ENCODE measurements around the gene HS1BP3.

HS1BP3 gene

DNA sequence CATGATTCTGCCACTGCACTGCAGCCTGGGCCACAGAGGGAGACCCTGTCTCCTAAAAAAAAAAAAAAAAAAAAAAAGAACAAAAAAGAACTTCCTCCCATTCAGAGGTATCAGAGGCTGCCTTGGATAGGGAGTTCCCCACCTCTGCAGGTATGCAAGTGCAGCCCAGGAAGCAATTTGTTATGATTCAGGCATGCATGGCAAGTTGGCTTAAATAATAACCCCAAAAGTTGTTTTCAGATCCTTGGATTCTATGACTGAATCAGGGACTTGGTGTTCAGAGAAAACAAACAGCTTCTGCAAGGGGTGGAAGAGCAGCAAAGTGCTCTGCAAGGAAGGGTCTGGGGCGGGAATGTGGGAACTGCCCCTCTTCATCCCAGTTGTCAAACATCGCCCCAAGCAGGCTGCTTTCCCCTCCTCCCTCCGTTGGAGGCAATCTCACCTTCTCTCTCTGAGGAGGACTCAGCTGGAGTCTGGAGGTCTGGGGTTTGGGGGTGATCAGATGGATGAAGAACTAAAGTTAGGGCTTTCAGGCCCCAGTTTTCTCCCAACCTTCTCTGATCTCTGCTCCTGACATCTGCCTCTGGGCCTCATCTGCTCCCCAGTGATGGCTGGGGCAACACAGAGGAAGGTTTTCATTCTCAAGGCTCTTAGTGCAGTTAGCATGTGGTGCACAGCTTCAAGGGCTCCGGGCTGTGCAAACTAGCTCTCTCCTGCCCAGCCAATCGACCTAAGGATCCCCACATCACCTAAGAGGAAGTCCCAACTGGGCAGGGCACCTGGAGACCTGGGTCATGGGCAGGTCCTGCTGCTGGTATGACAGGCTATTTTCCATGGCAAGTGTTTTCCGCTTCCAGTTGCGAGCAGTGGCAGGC, 12.5 kb upstream of the HS1BP3 start:
- no peak for DNase-seq (ENCODE audit: low spot score)

DNA sequence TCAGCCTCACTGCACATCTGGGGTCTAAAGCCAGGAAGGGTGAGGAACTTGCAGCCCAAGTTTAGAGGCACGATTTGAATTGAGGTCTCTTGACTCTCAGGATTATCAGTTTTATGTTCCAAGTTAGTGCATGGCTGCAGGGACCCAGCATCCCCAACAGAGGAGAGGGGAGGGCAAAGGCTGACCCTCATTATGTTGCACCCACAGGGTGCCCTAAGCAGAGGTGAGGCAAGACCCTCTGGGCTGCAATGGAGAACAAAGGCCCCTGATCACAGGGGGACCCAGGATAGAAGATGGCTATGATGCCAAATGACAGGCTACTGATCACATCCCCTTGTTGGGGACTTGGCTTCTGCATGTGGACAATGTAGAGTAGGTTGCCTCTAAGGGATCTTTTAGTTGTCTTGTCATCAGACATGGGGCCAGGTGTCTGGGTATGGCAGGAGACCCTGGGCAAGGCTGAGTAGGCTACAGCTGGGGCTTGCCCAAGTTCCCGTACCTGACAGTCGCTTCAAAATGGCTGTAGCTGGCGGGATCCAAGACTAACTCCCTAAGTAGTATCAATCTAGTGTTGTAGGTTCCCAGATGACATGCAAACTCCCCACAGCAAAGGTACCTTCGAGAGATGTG, 11.5 kb upstream of the HS1BP3 start:
- DNase-seq (ENCODE audit: low spot score) = no peak

DNA sequence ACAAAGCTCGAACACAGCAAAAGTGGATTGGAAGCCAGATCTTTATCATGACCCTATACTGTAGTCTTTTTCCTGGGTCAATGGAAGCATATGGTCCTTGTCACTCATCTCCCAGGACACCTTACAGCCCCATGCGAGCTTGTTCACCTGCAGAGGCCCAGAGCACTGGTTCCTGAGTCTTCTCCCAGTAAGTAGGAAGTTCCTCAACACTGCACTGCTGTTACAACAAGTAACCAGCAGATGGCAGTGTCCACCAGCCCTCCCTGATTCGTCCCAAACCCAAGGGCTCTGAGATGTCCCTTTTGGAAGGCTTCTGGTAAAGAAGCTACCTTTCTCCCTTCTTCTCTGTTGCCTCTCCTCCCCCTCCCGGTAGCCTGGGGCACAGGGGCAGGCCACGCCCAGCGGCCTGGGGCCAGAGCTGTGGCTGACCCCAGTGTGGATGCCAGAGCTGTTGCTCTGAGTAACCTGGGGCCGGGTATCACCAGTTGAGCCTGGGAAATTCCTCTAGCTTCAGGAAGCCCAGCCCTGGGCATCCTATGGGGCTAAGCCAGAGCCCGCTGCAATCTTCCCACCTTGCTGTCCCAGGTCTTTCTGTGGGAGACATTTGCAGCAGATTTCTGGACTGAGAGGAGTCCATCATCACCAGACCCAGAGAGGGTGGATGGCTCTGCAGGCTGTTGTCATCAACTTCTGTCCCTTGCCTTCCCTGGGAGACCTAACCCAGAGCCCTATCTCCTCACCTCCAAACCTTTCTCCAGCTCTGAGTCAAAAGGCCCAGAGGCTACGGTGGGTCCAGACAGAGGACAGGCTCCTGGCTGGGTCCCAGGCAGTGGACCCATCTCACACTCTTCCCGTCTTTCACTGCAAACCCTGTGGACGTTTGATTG, 10.8 kb upstream of the HS1BP3 start:
- DNase-seq (ENCODE audit: low spot score) = peak; percentile 49

DNA sequence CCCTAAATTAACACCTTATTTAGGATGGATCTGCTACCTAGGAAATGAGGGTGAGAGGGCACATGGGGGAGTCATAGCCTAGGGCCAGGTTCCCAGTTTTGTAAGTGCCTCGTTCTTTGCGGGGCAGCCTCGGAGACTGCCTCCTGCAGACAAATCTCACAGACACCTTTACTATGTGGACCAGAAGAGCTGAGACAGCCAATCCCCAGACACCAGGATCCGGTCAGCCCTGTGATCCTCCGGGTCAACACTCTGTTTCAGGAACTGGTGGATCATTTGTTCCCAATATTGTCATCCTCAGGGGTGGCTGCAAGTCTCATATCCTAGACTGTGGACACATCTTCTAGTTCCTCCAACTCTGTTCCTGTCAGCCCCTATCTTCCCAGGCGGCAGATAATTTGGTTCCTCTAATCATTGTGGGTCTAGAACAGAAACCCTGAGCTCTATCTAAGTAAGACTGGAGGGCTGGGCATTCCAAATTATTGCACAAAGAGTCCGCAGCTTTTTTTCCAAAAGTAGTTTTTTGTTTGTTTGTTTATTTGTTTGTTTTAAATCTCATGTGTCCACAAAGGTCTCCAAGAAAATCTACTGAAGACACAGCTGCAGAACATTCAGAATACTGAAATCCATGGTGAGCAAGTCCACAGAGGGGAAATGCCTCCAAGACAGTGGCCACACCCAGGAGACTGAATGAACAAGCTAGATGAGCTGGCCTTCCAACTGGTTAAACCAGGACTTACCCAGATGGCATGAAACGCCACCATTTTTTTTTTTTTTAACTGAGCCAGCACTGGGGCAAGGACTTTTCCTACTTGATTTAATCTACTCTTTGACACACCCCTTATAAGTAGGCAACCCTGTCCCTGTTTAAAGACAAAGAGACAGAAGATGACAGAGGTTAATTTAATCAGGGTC, 9.9 kb upstream of the HS1BP3 start:
- no peak for DNase-seq (ENCODE audit: low spot score)

DNA sequence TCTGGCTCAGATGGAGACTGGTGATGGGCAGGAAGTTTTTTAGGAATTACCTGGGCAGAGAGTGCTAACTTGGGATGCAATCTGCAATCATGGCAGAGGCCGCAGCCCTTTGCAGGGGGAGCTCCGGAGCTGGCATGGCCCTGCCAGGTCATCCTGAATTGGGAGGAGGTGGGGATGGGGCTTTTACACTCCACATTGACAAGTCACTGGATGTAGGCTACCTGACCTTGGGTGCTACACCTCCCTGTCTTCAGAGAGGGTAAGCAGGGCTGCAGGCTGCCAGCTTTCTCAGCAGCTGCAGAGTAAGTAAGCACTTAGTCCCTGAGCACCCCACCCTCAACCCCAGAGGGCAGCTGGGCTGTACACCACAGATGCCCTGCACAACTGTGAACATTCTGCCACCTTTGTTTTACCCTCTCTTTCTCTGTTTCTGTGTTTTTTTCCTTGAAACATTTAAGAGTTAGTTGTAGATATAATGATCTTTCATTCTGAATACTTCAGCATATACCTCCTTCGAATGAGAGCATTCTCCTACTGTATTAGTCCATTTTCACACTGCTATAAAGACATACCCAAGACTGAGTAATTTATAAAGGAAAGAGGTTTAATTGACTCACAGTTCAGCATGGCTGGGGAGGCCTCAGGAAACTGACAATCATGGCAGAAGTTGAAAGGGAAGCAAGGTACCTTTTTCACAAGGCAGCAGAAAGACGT, 6.8 kb upstream of the HS1BP3 start:
- DNase-seq (ENCODE audit: low spot score) = no peak

DNA sequence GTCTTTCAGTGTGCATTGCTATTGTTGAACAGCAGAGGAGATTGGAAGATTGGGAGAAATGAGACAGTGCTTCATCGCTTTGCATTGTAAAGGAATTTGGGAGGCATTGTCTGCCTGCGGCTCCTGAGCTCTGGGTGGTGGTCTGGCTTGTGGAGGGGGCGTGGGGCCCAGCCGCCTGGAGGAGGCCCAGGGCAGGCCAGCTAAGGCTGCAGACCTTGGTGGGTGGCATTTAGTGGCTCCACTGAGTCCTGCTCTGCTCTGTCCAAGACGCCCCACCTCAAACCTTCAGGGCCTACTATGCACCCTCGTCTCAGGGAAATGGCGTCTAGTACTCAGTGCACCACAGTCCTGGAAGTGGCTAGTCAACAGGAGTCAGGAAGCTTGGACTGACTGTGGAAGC, 5.7 kb upstream of the HS1BP3 start:
- DNase-seq (ENCODE audit: low spot score) = no peak

DNA sequence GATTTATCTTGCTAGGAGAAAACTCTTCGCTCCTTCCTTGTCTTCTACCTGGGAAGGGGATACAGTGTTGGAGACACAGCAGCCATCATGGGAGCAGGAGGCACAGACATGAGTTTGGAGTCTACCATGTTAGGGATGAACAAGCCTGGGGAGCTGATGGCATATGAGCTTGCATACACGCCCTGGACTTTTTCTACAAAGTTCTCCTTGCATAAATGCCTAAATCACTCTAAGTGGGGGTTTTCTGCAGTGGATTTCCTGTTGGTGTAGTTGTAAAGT, 3.6 kb upstream of the HS1BP3 start:
- no peak for DNase-seq (ENCODE audit: low spot score)

DNA sequence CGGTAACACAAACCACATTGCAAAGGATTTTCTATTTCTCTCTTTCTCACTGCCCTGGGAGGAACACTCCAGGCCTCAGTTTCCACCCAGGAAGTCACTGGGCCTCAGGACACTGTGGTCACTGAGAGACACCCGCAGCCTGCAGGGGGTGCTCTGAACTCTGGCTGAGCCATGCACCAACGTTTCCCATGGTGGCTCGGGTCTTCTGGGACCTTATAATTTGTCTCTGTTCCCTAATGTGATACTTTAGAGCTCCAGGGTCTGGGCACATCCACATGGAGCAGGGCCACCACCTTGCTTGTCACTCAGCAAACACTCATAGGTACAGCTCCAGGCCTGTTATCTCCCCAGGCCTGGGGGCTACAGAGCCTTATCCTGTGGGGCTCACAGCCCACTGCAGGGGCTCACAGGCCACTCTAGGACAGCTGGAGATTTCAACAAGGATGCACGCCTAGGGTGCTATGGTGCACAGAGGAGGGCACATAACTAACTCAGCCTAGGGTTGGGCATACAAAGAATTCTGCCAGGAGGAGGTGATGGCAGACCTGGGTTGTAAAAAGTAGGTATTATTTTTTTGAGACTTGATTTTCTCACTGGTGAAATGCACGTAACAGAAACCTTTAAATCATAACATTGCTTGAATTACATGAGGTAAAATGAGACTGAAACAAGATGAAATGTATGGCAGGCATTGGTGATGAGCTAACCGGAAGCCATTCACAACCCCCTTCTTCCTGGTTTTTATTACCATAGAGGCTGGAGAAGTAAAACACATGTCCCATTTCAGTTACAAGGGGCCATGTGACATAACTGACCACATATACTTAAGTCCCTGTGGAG, 3.0 kb upstream of the HS1BP3 start:
- DNase-seq (ENCODE audit: low spot score) = no peak

DNA sequence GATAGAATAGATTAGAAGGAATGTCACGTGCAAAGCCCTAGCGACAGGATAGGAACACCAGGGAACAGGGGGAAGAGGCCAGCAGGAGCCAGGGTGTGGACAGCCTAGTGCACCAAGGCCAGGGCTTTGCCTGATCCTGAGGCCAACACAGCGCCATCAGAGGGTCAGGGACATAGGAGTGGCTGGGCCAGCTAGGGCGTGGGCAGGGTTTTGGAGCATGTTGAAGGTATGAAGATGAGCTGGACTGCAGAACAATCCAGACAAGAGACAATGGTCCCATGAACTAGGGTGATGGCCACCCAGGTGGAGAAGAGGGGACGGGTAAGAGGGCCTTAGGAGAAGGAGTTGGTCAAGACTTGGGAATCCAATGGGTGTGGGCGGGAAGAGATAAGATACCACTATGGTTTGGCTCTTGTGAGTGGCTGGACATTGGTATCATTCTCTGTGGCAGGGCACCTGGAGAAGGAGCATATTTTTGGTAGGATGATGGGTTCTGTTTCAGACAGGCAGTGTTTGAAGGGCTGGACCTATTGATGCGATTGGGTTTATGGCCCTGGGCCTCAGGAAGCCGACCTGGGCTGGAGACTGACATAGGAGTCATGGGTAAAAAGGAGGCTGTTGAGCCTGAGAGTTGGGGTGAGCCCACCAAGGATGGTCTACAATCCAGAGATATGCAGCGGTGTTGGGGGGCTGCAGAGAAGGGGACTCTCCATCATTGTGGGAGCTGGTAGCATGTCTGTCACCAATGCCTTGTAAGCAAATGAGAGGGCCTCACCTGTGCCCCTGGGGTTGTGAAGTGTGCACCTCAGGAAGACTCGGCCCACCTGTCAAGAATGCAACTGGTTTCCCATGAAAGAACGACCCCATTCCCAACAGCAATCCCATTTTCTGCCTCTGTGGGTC, 2.0 kb upstream of the HS1BP3 start:
- DNase-seq (ENCODE audit: low spot score) = no peak

DNA sequence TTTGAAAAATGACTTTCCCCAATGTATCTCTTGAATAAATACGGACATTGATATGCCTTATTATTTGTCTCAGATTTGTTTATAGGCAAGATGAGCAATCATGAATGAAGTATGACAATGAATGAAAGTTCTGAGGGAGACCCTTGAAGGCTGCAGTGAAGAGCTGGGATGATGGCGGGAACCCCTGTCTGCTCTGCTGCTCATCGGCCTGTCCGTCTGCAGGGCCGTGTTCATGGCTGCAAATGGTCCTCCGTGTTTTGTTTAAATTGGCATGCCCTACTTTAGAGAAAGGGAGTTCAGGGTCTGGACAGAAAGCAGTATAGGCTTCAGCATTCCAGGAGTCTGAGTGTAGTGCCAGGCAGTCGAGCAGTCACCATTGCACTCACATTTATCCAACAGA, 1.2 kb upstream of the HS1BP3 start:
- no peak for DNase-seq (ENCODE audit: low spot score)

DNA sequence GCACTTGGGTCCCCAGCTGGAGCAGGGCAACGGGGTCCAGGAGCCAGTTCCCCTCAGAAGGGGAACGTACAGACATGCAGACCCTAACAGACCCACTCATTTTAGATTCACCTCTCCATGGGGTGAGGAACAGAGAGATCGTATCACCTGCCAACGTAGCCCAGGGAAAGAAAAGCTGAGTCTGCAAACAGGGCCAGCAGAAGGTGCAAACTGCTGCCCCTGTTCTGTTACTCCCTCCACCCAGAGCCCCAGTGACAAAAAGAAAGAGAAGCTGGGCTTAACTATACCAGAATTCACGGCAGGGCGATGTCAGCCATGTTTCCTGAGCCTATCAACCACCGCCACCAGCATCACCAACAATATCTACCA, 817 bp upstream of the HS1BP3 start:
- no peak for DNase-seq (ENCODE audit: low spot score)

DNA sequence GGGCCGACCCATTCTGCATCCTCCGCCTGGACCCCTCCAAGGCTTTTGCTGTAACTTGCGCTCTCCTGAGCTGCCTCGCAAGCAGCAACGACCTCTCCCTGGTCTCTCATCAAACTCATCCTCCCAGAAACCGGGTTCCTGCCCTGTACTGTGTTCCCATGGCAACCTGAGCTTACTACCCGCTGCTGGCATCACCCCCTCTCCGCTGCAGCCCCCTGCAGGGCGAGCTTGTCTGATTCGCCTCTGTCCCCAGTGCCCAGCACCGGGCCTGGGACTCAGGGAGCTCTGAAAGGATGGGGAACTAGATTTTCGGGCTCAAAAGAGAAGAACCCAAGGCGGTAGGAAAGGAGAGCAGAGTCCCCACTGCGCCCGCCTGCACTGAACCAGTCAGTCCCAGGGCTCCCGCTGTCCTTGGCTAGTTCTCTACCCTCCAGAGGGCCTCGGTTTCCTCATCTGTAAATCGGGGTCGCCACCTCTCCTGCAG, 463 bp downstream of the HS1BP3 start:
- DNase-seq (ENCODE audit: low spot score) = peak; percentile 47

DNA sequence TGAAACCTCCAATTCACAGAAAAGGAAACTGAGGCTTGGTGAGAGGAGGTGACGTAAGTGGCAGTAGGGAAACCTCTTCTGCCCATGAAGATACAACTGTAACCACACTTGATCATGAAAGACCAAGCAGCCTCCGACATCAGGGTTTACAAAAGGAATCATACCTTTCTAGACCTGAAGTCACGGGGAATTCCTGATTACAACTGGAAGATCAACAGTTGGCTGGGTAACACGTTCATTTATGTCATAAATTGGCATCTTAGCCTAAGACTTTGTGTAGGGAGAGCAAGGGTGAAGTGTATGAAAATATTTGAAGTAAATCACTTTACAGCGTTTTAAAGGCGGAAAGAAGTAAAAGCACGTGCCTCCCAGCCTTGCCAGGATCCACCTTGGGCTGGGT, 922 bp downstream of the HS1BP3 start:
- no peak for DNase-seq (ENCODE audit: low spot score)

DNA sequence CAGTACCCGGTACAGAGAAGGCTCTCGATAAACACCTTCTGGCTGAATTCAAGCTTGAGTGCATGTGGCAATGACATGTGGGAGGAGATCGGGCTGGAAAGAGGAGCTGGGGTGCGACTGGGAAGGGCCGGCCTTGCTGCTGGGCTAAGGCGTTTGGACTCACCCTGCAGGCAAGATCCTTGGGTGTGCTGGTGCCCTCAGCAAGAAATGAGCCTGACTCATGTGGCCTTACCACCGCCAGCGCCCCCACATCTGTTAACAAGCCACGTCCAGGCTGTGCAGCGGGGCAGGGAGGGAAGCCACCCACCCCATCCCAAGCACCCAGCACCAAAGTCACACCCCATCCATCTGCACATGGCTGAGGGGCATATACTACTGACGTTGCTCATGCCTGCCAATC, 1.3 kb downstream of the HS1BP3 start:
- no peak for DNase-seq (ENCODE audit: low spot score)

DNA sequence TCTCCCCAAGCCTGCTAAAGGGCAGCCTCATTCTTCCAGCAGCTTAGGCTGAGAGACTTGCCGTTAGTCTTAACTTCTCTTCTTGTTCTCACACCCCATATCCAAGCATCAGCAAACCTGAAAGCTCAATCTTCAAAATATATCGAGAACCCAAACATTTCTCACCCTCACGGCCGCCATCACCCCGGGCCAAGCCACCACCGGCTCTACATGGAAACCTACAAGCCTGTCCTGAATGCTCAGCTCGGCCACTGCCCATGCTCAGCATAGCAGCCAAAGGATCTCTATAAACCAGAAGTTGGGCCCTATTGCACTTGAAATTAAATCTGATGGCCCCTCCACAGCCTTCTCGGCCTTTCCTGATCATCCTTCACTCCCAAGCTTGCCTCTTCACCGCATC, 2.1 kb downstream of the HS1BP3 start:
- no peak for DNase-seq (ENCODE audit: low spot score)

DNA sequence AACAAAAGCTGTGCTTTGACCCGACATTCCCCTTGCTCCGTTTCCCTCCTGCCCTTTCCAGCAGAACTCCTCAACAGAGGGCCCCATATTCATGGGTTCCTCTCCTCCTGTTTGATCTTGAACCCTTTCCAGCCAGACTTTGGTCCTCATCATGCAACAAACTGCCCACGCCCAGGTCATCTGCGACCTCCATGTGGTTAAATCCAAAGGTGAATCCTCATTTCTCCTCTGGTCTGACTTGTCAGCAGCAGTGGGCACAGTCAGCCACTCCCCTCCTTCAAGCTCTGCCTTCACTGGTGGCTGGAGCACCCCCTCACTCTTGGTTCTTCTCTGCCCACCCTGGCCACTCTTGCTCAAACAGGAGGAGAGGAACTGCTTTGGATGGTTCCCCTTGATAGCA, 2.7 kb downstream of the HS1BP3 start:
- no peak for DNase-seq (ENCODE audit: low spot score)

DNA sequence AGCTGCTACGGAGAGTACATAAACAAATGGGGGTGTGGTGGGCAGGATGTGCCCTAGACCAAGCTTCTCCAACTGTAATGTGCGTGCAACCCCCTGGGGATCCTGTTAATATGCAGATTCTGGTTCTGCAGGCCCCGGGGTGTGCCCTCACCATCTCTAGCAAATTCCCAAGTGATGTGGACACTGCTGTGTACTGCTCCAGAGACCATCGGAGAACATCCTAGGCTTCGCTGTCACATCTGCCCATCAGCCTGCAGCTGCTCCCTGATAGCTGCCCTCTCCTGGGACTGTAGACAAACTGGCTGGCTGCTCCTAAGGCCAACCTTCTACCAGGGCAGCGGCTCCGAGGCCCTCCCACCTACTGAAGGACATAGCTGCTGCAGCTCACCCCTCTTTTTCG, 3.2 kb downstream of the HS1BP3 start:
- no peak for DNase-seq (ENCODE audit: low spot score)

DNA sequence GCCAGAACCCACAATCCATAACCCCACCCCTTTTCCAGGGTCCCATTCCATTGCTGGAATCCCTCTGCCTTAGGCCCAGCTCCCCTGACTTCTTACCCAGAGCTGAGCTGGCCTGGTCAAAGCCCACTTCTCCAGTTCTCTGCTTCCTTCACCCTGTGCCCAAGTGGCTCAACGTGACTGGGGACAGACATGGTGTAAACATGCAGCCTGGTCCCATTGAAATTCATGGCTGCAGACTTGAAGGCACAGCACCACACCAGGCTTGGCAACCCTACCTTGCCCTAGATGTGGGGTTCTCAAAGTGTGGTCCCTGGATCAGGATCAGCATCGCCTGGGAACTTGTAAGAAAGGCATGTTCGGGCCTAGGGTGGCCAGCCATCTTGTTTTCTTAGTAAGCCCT, 3.7 kb downstream of the HS1BP3 start:
- no peak for DNase-seq (ENCODE audit: low spot score)

DNA sequence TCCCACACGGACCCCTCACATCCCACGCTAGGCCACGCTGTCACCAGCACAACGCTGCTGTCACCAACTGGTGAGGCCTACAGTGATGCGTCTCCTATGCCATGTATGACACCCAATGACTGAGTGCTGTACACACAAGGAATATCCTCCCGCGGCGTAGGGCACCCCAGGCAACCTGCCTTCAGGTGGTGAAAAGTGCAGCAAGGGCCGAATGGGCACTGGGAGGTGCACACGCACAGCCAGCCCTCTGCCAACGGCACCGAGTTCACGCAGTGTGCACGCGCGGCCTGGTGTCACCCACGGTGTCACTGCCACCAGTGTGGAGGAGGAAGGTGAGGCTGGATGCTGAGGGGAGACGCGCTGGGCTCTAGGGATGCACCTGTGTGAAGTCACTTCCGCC, 4.5 kb downstream of the HS1BP3 start:
- DNase-seq (ENCODE audit: low spot score) = no peak
